Lung (tissue), 12 donors: ENCODE measurements around the gene PHACTR3. TPM values are rescaled to one million over a fixed set of nuclear protein-coding genes. Genes with fewer than 3 reads are reported as not detected.

Source experiments
- ATAC-seq: fragments of 200-7000 bp; cut with Tn5 transposase; one replicate; pipeline ENCODE4 v1.9.1; 2020; ENCODE audit warnings: moderate number of reproducible peaks; ENCODE audit not compliant: insufficient read depth, low FRiP score
- DNase-seq, 3 donors: peaks; one replicate each; pipeline ENCODE4 v3.0.0-alpha.2; 2013 to 2017
- H3K27ac ChIP-seq, 2 donors: one replicate each; pipeline ENCODE4 v1.5.1; 2013; ENCODE audit warnings: mild to moderate bottlenecking in 2 of 2, moderate library complexity in 2 of 2, control low read depth in 1 of 2, inconsistent platforms in 1 of 2, low read depth in 1 of 2, low read length in 1 of 2
- H3K27me3 ChIP-seq, 3 donors: one replicate each; pipeline ENCODE4 v1.5.1; 2013; ENCODE audit warnings: low read length in 2 of 3; ENCODE audit not compliant: control insufficient read depth in 3 of 3, insufficient read depth in 3 of 3
- H3K36me3 ChIP-seq, 4 donors: one replicate each; pipeline ENCODE4 v1.5.1; 2013; ENCODE audit warnings: low read length in 4 of 4, mild to moderate bottlenecking in 1 of 4, moderate library complexity in 1 of 4; ENCODE audit not compliant: control insufficient read depth in 4 of 4, insufficient read depth in 4 of 4
- H3K4me1 ChIP-seq, 5 donors: one replicate each; pipeline ENCODE4 v1.5.1; 2013; ENCODE audit warnings: low read length in 5 of 5, mild to moderate bottlenecking in 2 of 5, moderate library complexity in 1 of 5; ENCODE audit not compliant: control insufficient read depth in 5 of 5, insufficient read depth in 5 of 5
- H3K4me3 ChIP-seq: one replicate; pipeline ENCODE4 v1.5.1; 2013; ENCODE audit warnings: mild to moderate bottlenecking, control low read depth, moderate library complexity
- H3K9ac ChIP-seq, 2 donors: one replicate each; pipeline ENCODE4 v1.5.1; 2013; ENCODE audit warnings: low read length in 2 of 2, control low read depth in 1 of 2; ENCODE audit not compliant: insufficient read depth in 1 of 2
- H3K9me3 ChIP-seq, 4 donors: one replicate each; pipeline ENCODE4 v1.5.1; 2013; ENCODE audit warnings: low read length in 3 of 4, mild to moderate bottlenecking in 1 of 4, moderate library complexity in 1 of 4; ENCODE audit not compliant: control insufficient read depth in 4 of 4, insufficient read depth in 3 of 4
- WGBS, 2 donors: extraction: QIAGEN DNeasy Blood & Tissue Kit; methylation state at CpG; one replicate each; pipeline ENCODE4 v1.1.7; 2013; 5-methylcytosine and 5-hydroxymethylcytosine counted together
- polyA plus RNA-seq, 2 donors: library from polyadenylated mRNA; stranded (reverse); fragments of 200-250 nt; gene quantifications; one replicate each; pipeline ENCODE4 v1.2.1, GENCODE V29; 2013
- total RNA-seq, 2 donors: library from RNA; depleted of rRNA in 1 of 2; stranded (reverse); fragments of >200 nt in 1 of 2; gene quantifications; one replicate each; pipeline ENCODE4 v1.2.1, GENCODE V29; 2014 to 2021
- TF ChIP-seq, protein P1 (sequence below): IDR thresholded peaks from 2 replicates; pipeline ENCODE4 v1.5.1; 2012; ENCODE audit warnings: mild to moderate bottlenecking; ENCODE audit errors: control extremely low read depth, extremely low read depth
- donor health status: control.
- donor health status: control.
- donor health status: Bipolar disorder and iron deficiency.
- donor health status: healthy.
- donor health status: DM: yes; HTN: yes; CAD: no.

Gene PHACTR3
- total and polyA plus RNA-seq, 4 donors: 3.8 to 12.0 (median 5.9) TPM

DNA sequence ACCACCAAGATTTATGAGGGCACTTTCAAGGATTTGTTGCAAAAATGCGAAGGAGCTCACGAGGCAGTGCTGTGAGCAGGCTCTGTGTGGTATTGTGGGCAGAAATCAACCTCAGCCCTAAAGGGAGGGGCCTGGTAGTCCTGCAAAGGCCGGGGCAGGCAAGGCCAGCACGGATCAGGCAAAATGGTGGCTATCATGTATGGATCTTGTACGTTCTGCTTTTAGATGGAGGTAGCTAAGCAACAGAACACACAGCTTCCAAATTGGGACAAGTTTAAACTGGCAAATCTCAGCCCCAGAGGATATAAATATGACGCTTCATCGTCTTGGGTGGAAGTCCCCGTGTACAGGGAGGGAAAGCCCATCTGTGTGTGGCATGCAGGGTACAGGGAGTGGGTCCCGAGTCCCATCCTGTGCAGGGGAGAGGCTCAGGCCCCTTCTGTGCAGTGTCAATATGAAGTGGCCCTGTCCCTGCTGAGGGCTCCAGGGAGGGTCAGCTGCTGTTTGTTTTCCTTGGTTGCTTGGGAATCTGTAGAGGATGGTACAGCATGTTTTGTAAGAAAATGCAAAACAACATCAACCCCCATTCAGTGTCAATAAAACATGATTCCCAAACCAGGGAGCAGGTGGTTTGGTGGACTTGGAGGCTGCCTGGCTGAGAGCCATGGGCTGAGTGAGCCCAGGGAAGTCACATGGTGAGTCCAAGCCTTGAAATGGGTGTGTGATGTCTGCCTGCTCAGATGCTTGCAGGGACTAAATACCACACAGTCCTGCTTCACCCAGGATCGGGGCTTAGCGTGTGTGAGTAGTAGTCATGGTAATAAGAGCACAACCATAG, 216.1 kb downstream of the PHACTR3 start:
- TF ChIP-seq, protein P1, sequence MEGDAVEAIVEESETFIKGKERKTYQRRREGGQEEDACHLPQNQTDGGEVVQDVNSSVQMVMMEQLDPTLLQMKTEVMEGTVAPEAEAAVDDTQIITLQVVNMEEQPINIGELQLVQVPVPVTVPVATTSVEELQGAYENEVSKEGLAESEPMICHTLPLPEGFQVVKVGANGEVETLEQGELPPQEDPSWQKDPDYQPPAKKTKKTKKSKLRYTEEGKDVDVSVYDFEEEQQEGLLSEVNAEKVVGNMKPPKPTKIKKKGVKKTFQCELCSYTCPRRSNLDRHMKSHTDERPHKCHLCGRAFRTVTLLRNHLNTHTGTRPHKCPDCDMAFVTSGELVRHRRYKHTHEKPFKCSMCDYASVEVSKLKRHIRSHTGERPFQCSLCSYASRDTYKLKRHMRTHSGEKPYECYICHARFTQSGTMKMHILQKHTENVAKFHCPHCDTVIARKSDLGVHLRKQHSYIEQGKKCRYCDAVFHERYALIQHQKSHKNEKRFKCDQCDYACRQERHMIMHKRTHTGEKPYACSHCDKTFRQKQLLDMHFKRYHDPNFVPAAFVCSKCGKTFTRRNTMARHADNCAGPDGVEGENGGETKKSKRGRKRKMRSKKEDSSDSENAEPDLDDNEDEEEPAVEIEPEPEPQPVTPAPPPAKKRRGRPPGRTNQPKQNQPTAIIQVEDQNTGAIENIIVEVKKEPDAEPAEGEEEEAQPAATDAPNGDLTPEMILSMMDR: no peak
- Histone ChIP-seq H3K27me3 (no peaks in the 10 kb centered on the region), H3K27ac (no peak overlapping the region), H3K4me3 (no peak overlapping the region), H3K4me1 (peaks cover 0 to 2% (median 0%) of the 10 kb centered on the region in 5 donors), H3K36me3 (no peaks in the 10 kb centered on the region), H3K9ac (no peak overlapping the region), H3K9me3 (peaks cover 0 to 2% (median 0%) of the 10 kb centered on the region in 4 donors)
- peak; percentile 15 to 38 (median 23) for DNase-seq
- WGBS, 2 donors: 74 to 83% methylated on average over 11 of the region's 11 CpGs
- ATAC-seq: no peak

DNA sequence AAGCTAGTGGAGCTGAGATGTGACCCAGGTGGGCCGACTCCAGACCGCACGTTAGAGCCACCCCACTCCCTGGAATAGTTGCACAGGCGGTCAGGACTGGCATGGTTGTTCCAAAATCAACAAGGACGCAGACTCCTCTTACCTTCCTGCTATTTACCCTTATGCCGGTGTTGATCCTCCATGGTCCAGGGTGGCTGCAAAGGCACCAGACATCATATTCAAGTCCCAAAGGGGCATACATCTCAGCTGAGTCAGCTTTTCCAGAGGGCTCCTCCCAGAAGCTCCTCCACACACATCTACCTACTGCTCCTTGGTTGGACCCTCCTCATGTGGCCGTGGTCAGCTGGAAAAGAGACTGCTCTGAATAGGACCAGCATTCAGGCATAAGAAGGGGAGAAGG, 216.9 kb downstream of the PHACTR3 start:
- whole genome bisulfite sequencing, 2 donors: 95% methylated on average over 7 of the region's 7 CpGs
- no peaks in the 10 kb centered on the region for H3K27me3 ChIP-seq
- H3K4me1 ChIP-seq: peaks cover 0 to 2% (median 0%) of the 10 kb centered on the region in 5 donors
- no peak overlapping the region for H3K27ac ChIP-seq
- DNase-seq: peak in 1 of 3 donors; percentile 7
- ATAC-seq: no peak
- TF ChIP-seq, protein P1: no peak
- H3K4me3 ChIP-seq: no peak overlapping the region
- no peak overlapping the region for H3K9ac ChIP-seq
- H3K9me3 ChIP-seq: peaks cover 0 to 2% (median 0%) of the 10 kb centered on the region in 4 donors
- H3K36me3 ChIP-seq: no peaks in the 10 kb centered on the region

DNA sequence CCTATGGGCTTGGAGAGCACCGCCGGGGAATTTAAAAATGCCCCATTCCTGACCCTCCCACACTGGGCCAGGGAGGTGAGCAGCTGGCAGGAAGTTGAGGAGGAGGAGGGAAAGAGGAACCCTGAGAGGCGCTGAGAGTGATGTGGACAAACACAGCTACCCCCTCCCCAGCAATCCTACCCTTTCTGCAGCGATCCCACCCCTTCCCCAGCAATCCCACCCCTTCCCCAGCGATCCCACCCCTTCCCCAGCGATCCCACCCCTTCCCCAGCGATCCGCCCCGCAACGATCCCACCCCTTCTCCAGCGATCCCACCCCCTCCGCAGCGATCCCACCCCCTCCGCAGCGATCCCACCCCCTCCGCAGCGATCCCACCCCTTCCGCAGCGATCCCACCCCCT, 217.4 kb downstream of the PHACTR3 start:
- DNase-seq (peak in 1 of 3 donors; percentile 4), ATAC-seq (no peak)
- Histone ChIP-seq H3K4me1 (peaks cover 0 to 6% (median 0%) of the 10 kb centered on the region in 5 donors), H3K27ac (no peak overlapping the region), H3K4me3 (no peak overlapping the region), H3K36me3 (no peaks in the 10 kb centered on the region), H3K9me3 (peaks cover 0 to 2% (median 0%) of the 10 kb centered on the region in 4 donors), H3K9ac (no peak overlapping the region), H3K27me3 (no peaks in the 10 kb centered on the region)
- WGBS, 2 donors: 80 to 82% methylated on average over 13 to 19 of the region's 19 CpGs
- TF ChIP-seq, protein P1: no peak
